HG03571 (cell line): Measurements from ENCODE around the gene DTWD1.
"Not testable (repeated sequence)": the region's sequence is repeated elsewhere in the genome, so short reads cannot be mapped to it uniquely, and the experiment has no call there.

Source experiments
- ATAC-seq: cut with Tn5 transposase; IDR thresholded peaks from one replicate; pipeline ENCODE4 v1.9.1; 2021; ENCODE audit not compliant: unreplicated experiment

The DTWD1 gene

DNA sequence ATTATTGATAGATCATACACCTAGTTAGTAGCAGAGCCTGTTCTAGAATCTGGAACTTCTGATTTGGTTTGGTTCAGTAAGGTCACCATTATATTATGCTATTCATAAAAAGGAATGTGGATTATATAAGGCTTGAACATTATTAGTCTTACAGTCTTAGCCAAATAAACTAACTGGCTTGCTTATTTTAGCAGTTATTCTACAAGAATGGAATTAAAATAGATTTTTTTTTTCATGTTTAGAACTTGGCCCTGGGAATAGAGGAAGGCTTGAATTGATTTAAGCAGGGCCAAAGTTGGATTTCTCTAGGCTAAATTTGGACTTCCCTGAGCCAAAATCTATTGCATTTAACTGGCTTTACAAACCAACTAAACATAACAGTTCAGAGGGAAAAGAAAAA lies 24.4 kb downstream of the DTWD1 start:
- ATAC-seq, result no peak

DNA sequence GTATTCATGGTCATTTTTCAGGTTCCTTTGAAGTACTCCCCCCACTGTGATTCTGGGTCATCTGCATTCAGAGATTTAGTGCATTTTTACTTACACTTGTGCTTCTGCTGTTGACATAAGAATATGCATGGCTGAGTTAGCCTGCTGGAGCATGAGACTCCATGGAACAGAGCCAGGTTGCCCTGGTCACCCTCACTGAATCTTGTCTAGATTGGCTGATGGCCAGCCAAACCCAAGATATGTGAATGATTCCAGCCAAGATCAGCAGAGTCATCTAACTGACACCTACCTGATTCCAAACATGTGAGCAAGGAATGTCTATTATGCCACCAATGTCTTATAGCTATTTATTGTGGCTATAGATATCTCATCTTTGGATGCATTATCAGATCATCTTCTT lies 25.1 kb downstream of the DTWD1 start:
- ATAC-seq, result no peak

DNA sequence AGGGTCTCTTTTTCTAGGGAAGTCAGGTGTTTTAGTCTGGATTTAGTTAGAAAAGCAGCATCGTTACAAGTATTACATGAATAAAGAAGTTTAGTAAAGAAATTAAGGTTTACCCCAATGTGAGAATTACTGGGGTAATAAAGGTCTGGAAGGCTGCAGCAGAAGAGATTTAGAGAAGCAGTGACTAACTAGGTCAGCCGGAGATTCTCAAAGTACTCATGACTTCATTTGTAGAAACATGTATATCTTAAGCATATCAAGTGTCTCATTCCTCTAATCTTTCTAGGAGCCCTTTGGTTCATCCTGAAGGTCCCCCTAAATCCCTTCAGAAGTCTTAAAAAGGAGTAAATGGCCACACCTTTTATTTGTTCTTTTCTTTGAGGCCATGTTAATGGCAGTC lies 26.0 kb downstream of the DTWD1 start:
- no peak for ATAC-seq

DNA sequence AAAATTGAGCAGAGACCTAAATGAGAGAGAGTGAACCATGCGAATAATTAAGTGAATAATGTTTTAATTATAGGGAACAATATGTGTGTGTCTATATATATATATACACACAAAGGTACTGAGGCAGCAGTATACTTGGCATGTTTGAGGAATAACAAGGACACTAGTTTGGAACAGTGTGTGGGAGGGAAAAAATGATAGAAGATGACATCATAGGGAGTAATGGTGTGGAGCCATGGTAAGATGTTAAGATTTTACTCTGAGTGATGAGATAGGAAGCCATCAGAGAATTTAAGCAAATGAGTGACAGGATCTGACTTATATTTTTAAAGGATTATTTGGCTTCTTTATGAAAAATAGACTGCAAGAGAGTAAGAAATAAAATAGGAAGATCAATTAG lies 29.1 kb downstream of the DTWD1 start:
- ATAC-seq, result no peak

GRCh38 chr15:49650676-49651075 lies 29.8 kb downstream of the DTWD1 start:
- no peak for ATAC-seq

- no peak for ATAC-seq
Observed at GRCh38 chr15:49652922-49653321, 32.1 kb downstream of the DTWD1 start.

GRCh38 chr15:49656734-49657133 lies 35.9 kb downstream of the DTWD1 start:
- ATAC-seq, result no peak

- ATAC-seq, result no peak
Observed at GRCh38 chr15:49664716-49665115, 43.9 kb downstream of the DTWD1 start.

DNA sequence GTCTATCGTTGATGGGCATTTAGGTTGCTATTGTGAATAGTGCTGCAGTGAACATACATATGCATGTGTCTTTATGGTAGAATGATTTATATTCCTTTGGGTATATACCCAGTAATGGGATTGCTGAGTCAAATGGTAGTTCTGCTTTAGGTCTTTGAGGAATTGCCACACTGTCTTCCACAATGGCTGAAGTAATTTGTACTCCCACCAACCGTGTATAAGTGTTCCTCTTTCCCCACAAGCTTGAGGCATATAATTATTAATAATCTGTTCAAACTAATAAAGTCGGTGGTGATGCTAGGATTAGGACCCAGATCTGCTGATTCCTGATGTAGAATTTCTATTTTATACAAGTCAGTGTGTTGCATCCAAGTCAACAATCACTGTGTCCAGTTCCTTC lies 45.6 kb downstream of the DTWD1 start:
- not testable (repeated sequence) for ATAC-seq

DNA sequence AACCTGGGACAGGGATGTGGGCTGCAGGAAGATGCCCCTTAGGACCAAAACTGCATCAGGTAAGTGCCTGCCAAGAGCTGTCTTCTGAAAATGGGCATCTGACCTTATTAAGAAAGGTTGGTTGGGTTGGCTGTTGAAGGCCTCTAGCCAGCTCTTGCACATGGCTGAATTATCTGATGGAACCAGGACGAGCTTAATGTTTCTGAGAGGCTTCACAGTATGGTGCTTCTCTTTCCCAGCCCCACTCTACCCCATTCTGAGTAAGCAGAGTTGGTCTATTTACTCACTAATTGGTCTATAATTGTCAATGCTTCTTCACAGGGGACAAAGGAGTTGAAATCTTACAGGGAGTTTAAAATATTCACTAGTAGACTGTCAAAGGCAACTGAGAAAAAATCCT lies 48.4 kb downstream of the DTWD1 start:
- no peak for ATAC-seq

DNA sequence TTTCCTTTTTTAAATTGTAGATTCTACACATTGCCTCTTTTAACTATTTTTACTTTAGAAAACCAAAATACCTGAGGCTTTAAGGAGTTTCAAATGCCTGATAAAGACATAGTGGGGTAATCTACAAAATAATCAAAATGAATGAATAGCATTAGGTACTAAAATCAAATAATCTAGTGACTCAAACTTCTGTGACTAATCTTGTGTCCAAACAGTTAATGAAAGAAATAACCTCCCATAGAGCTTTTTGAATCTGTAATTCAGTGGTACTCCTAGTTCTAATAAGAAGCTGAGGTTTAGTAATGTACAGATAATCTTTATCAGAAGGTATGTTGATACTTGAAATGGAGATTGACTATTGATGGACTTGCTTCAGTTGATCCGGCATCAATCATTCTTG lies 53.0 kb downstream of the DTWD1 start:
- ATAC-seq, result no peak

DNA sequence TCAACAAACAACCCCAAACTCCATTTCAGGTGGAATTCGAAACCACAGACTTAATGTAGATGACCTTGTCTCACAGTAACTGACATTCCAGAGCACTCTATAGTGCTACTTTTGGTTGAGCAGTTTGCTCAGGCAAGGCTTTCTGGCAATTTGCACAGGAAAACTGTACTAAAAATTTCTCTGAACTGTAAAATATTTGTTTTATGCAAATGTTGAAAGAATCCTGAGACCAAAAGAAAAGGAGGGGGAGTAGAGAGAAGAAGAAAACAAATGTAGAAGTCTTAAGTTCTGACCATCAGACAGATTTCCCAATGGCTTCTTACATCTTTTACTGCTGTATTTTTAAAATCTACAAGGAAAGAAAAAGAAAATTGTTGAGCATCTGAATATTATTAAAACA lies 53.5 kb downstream of the DTWD1 start:
- ATAC-seq, result no peak

DNA sequence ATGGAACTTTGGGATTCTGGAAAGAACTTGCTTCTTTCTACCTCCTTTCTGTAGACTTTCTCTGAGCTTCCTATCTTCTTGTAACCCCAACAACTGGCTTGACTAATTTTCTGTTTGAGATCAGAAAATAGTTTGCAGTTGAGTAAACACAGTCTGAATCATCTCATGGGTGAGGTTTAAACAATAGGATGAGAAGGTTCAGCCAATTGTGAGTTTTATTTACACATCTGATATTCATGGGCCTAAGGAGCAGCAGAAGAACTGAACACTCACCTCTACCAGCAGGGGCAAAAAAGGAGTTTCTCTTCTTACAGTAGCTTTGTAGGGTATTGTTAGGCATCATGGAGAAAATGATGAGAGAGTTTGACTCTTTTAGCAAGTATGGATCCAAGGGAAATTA lies 54.2 kb downstream of the DTWD1 start:
- ATAC-seq, result no peak

DNA sequence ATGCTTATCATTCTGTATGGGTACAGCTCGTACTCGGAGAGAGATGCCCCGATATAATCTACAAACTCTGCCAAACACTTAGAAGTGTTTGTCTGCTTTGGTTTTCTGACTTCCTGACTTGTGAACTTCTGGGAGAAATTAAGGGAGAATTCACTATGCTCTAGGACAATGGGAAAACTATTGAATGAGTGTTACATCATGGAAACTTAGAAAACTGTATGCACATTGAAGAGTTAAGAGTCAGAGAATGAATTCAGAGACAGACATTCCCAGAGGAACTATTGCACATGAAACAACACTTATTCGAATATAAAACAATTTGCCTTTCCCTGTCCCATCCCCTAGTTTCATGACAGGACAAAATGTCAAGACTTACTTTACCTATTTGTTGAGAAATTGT lies 57.8 kb downstream of the DTWD1 start:
- ATAC-seq, result no peak

GRCh38 chr15:49686599-49686998 lies 65.8 kb downstream of the DTWD1 start:
- ATAC-seq, result no peak

DNA sequence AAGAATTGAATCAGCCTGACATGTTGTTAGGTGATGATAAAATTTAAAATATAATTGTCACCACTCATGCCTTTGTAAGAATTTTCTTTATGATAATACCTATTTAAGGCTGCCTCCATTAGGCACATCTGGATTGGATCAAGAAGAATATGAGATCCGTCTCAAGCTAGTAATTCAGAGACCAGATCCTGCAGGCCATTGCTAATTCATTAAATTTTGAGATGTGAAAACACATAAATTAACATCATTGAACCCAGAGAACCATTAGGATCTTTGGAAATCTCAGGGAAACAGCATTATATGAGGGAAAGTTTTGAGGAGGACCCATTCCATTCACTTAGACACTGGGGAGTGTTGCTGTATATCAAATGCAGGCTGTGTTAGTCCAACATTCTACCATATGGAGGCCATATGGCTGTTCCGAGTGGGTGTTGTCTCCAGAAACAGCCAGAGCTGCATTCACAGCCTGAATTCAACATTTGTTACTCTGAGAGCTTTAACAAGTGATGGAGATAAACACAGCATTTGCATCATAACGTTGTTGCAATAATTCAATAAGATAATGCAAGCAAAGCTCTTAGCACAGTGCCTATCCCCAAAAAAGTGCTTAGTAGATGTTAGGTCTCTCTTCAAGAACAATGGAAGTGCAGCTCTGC lies 67.4 kb downstream of the DTWD1 start:
- ATAC-seq, result no peak

GRCh38 chr15:49692514-49693090 lies 71.8 kb downstream of the DTWD1 start:
- no peak for ATAC-seq

DNA sequence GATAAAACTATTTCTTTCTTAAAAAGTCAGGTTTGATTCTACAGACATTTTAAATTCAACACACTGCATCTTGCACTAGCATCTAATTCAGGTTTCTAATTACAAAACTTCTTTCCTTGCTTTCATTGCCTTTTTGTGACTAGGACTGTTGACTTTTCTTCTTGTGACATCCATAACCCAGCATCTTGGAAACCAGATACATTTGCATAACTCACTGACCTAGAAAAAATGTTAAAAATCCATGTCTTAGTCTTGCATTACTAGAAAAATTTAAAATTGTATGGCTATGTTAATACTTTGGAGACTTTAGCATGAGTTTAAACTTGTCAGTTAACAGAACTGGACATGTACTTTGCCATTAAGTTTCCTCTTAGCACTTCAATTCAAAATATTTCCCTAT lies 72.7 kb downstream of the DTWD1 start:
- no peak for ATAC-seq

DNA sequence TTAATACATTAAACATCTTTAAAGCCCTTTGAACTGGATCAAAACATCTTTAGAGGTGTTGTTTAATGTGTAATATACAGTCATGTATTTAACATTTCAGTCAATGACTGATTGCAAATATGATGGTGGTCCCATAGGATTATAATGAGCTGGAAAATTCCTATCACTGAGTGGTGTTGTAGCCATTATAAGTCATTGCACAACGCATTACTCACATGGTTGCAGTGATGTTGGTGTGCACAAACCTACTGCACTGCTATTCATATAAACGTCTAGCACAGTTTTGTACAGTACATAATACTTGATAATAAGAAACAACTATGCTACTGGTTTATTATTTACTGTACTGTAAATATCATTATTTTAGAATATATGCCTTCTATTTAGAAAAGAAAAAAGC lies 75.6 kb downstream of the DTWD1 start:
- ATAC-seq, result no peak

GRCh38 chr15:49697121-49697520 lies 76.3 kb downstream of the DTWD1 start:
- ATAC-seq, result no peak

GRCh38 chr15:49702982-49703381 lies 82.1 kb downstream of the DTWD1 start:
- not testable (repeated sequence) for ATAC-seq
